SK-MEL-5 (cell line): ENCODE data around the gene CIC. TPM values are rescaled to one million over a fixed set of nuclear protein-coding genes. Genes with fewer than 3 reads are reported as not detected.
"Not testable (repeated sequence)": the region's sequence is repeated elsewhere in the genome, so short reads cannot be mapped to it uniquely, and the experiment has no call there.

Experiments
- DNase-seq: peaks from one replicate; pipeline ENCODE4 v3.0.0-alpha.2; 2016; ENCODE audit warnings: low read depth, low spot score
- in situ Hi-C: cut with HindIII; loops from 2 replicates; pipeline ENCODE4 v1.10.0; 2016; ENCODE audit warnings: low sequenced_read_pairs, high pct_unique_total_duplicates, low pct_unique_long_range_greater_than_20kb
- total RNA-seq: library from RNA; depleted of rRNA; stranded (reverse); fragments of >200 nt; shearing (Covaris generic); gene quantifications from 2 replicates; pipeline ENCODE4 v1.2.3, GENCODE V29; 2014

The CIC gene
- total RNA-seq, 1 experiment from 2014 or later = 5.2 TPM

GRCh38 chr19:42252365-42253244 lies 16.4 kb upstream of the CIC start:
- in situ Hi-C loops = no loop called here
- DNase-seq = peak; percentile 72

GRCh38 chr19:42253245-42254088 lies 15.6 kb upstream of the CIC start:
- in situ Hi-C loops = no loop called here
- peak; percentile 45 for DNase-seq

GRCh38 chr19:42254089-42254849 lies 14.8 kb upstream of the CIC start:
- DNase-seq = peak; percentile 57
- in situ Hi-C loops = no loop called here

GRCh38 chr19:42254850-42255765 lies 13.9 kb upstream of the CIC start, which contains the start of gene ERF:
TSS of gene ERF (minus strand) at chr19:42255128. CDS start at chr19:42254999, 129 bp downstream.
- in situ Hi-C loops = no loop called here

GRCh38 chr19:42255766-42256745 lies 13.0 kb upstream of the CIC start:
- peak; percentile 91 for DNase-seq
- in situ Hi-C loops = no loop called here

More at GRCh38 chr19:42254850-42255765, 13.9 kb upstream of the CIC start, which contains the start of gene ERF:
- DNase-seq = peak; percentile 87

GRCh38 chr19:42257842-42258241 lies 11.2 kb upstream of the CIC start:
- in situ Hi-C loops, DNase-seq: not testable (repeated sequence)

GRCh38 chr19:42261763-42262162 lies 7.3 kb upstream of the CIC start:
- no peak for DNase-seq
- in situ Hi-C loops = no loop called here

- in situ Hi-C loops, DNase-seq: not testable (repeated sequence)
These were observed 2.9 kb upstream of the CIC start for GRCh38 chr19:42266105-42266504.

GRCh38 chr19:42266928-42267603 lies 2.0 kb upstream of the CIC start:
- DNase-seq, in situ Hi-C loops: not testable (repeated sequence)

GRCh38 chr19:42267644-42268141 lies 1.4 kb upstream of the CIC start:
- no peak for DNase-seq
- in situ Hi-C loops = no loop called here

- peak; percentile 99 for DNase-seq
- in situ Hi-C loops = no loop called here
These were observed 829 bp upstream of the CIC start for GRCh38 chr19:42268142-42268703.

- in situ Hi-C loops = no loop called here
- no peak for DNase-seq
These were observed 660 bp downstream of the CIC start for GRCh38 chr19:42269478-42270345.

GRCh38 chr19:42270346-42271044 lies 1.4 kb downstream of the CIC start:
- in situ Hi-C loops = no loop called here
- DNase-seq = peak; percentile 67
